GM12892 (cell line): ENCODE measurements around the gene DTNB.

Source experiments
- POLR2A ChIP-seq: IDR thresholded peaks from 2 replicates; pipeline ENCODE4 v1.6.1; 2011; ENCODE audit warnings: low read depth, low read length, control low read depth
- POLR2AphosphoS5 ChIP-seq: IDR thresholded peaks from 2 replicates; pipeline ENCODE4 v1.6.1; 2011; ENCODE audit warnings: low read depth, low read length, control low read depth

- TF ChIP-seq POLR2A, result no peak
- TF ChIP-seq POLR2AphosphoS5, result no peak
These were observed 275.6 kb downstream of the DTNB start for GRCh38 chr2:25397777-25398176.
